ENCODE results near the gene CALD1. TPM values are rescaled to one million over a fixed set of nuclear protein-coding genes. Genes with fewer than 3 reads are reported as not detected.

Gene CALD1
- total and polyA plus RNA-seq, 8 donors = 146 to 1,007 (median 302) TPM

GRCh38 chr7:134827436-134827835, 48.0 kb downstream of the CALD1 start:
- no peaks in the 10 kb centered on the region for H3K27me3 ChIP-seq
- H3K4me1 ChIP-seq = peaks cover 0 to 61% (median 20%) of the 10 kb centered on the region in 4 donors
- no peak overlapping the region for H3K4me3 ChIP-seq
- no peak for DNase-seq
- 75 to 83% (median 79%) methylated on average over 4 of the region's 4 CpGs for WGBS, 5 donors
- no peaks in the 10 kb centered on the region for H3K9me3 ChIP-seq
- H3K27ac ChIP-seq = peak overlapping the region in 4 of 5 donors; percentile 72 to 89 (median 74)
- TF ChIP-seq EP300 (IDR thresholded peaks at IDR 0.05) (no peak), POLR2A (IDR thresholded peaks at IDR 0.05) (no peak), POLR2AphosphoS5 (IDR thresholded peaks at IDR 0.05) (no peak)
- TF ChIP-seq, protein P1, sequence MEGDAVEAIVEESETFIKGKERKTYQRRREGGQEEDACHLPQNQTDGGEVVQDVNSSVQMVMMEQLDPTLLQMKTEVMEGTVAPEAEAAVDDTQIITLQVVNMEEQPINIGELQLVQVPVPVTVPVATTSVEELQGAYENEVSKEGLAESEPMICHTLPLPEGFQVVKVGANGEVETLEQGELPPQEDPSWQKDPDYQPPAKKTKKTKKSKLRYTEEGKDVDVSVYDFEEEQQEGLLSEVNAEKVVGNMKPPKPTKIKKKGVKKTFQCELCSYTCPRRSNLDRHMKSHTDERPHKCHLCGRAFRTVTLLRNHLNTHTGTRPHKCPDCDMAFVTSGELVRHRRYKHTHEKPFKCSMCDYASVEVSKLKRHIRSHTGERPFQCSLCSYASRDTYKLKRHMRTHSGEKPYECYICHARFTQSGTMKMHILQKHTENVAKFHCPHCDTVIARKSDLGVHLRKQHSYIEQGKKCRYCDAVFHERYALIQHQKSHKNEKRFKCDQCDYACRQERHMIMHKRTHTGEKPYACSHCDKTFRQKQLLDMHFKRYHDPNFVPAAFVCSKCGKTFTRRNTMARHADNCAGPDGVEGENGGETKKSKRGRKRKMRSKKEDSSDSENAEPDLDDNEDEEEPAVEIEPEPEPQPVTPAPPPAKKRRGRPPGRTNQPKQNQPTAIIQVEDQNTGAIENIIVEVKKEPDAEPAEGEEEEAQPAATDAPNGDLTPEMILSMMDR (IDR thresholded peaks at IDR 0.05) = no peak
- H3K36me3 ChIP-seq = no peaks in the 10 kb centered on the region
- intact Hi-C loops (cut with DNase I; ENCODE audit: low total_unique reads) = no loop called here

DNA sequence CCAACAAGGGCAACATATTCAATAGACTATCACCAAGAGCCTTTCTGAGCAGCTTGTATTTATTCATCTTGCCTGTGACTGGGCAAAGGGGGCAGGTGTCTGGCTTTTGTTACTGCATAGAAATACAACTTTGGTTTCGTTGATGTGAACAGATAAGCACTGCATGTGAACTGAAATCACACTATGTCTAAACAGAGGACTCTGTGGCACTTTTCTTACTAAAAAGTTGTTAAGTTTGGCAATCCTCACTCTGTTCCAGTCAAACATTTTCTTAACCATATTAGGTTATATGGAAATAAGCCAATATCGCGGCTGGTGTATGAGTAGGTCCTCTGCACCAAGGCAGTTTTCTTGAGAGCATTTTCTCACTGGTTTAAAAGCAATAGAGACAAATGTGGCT, 48.5 kb downstream of the CALD1 start:
- DNase-seq = peak in 1 of 2 donors; percentile 54
- Histone ChIP-seq H3K27ac (peak overlapping the region in 4 of 5 donors; percentile 72 to 89 (median 74)), H3K9me3 (no peaks in the 10 kb centered on the region), H3K27me3 (no peaks in the 10 kb centered on the region), H3K4me3 (no peak overlapping the region), H3K36me3 (no peaks in the 10 kb centered on the region), H3K4me1 (peaks cover 0 to 65% (median 22%) of the 10 kb centered on the region in 4 donors)
- intact Hi-C loops (cut with DNase I; ENCODE audit: low total_unique reads) = no loop called here
- no peak for TF ChIP-seq POLR2A (IDR thresholded peaks at IDR 0.05)
- peak; percentile 64 for TF ChIP-seq EP300 (IDR thresholded peaks at IDR 0.05)
- TF ChIP-seq, protein P1 (IDR thresholded peaks at IDR 0.05) = no peak
- TF ChIP-seq POLR2AphosphoS5 (IDR thresholded peaks at IDR 0.05) = peak; percentile 48 to 79 (median 62)
- WGBS, 5 donors = 48 to 77% (median 56%) methylated on average over 3 of the region's 3 CpGs

GRCh38 chr7:134828361-134828760, 48.9 kb downstream of the CALD1 start:
- H3K9me3 ChIP-seq = no peaks in the 10 kb centered on the region
- DNase-seq = no peak
- H3K27me3 ChIP-seq = no peaks in the 10 kb centered on the region
- TF ChIP-seq POLR2A (IDR thresholded peaks at IDR 0.05) (no peak), EP300 (IDR thresholded peaks at IDR 0.05) (no peak), POLR2AphosphoS5 (IDR thresholded peaks at IDR 0.05) (no peak)
- TF ChIP-seq, protein P1 (IDR thresholded peaks at IDR 0.05) = no peak
- intact Hi-C loops (cut with DNase I; ENCODE audit: low total_unique reads) = no loop called here
- H3K27ac ChIP-seq = peak overlapping the region in 4 of 5 donors; percentile 72 to 89 (median 74)
- H3K4me3 ChIP-seq = no peak overlapping the region
- WGBS, 5 donors = 55 to 82% (median 80%) methylated on average over 2 of the region's 2 CpGs
- no peaks in the 10 kb centered on the region for H3K36me3 ChIP-seq
- H3K4me1 ChIP-seq = peaks cover 0 to 69% (median 25%) of the 10 kb centered on the region in 4 donors

- DNase-seq = no peak
- TF ChIP-seq, protein P1 (IDR thresholded peaks at IDR 0.05) = no peak
- no peak for TF ChIP-seq POLR2AphosphoS5 (IDR thresholded peaks at IDR 0.05)
- no peak for TF ChIP-seq POLR2A (IDR thresholded peaks at IDR 0.05)
- no peak for TF ChIP-seq EP300 (IDR thresholded peaks at IDR 0.05)
- no peaks in the 10 kb centered on the region for H3K27me3 ChIP-seq
- no peaks in the 10 kb centered on the region for H3K36me3 ChIP-seq
- intact Hi-C loops (cut with DNase I; ENCODE audit: low total_unique reads) = no loop called here
- H3K4me1 ChIP-seq = peaks cover 0 to 73% (median 25%) of the 10 kb centered on the region in 4 donors
- H3K27ac ChIP-seq = peak overlapping the region in 4 of 5 donors; percentile 72 to 89 (median 74)
- 53 to 86% (median 81%) methylated on average over 3 of the region's 3 CpGs for WGBS, 5 donors
- H3K4me3 ChIP-seq = no peak overlapping the region
- H3K9me3 ChIP-seq = no peaks in the 10 kb centered on the region
Observed at GRCh38 chr7:134829380-134829986, 50.0 kb downstream of the CALD1 start.

Measured in stomach (tissue), 9 donors.